GM19372 (cell line): ENCODE measurements around the gene MAGI3.
"Not testable (repeated sequence)": the region's sequence is repeated elsewhere in the genome, so short reads cannot be mapped to it uniquely, and the experiment has no call there.

Experiments
- ATAC-seq: cut with Tn5 transposase; IDR thresholded peaks from one replicate; pipeline ENCODE4 v1.9.1; 2021; ENCODE audit warnings: mild to moderate bottlenecking, low read depth, moderate library complexity; ENCODE audit not compliant: unreplicated experiment

MAGI3 gene

GRCh38 chr1:113438505-113439276 lies 48.4 kb downstream of the MAGI3 start:
- ATAC-seq = no peak

DNA sequence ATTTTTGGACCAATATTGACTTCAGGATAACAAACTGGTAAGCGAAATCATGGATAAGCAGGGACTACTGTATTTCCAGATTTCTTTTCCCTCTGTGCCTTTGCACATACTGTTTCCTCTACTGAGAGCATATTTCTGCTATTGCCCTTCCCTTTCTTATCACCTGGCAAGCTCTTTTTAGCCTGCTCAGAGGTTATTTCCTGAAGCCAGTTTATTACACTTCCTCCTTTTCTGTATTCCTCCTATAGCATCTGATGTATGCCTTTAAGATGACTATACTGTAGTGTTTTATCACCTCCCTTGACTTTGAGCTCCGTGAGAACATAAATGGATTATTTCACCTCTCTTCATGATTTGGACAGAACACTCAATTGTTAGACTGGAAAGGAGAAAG lies 49.0 kb downstream of the MAGI3 start:
- ATAC-seq = no peak

DNA sequence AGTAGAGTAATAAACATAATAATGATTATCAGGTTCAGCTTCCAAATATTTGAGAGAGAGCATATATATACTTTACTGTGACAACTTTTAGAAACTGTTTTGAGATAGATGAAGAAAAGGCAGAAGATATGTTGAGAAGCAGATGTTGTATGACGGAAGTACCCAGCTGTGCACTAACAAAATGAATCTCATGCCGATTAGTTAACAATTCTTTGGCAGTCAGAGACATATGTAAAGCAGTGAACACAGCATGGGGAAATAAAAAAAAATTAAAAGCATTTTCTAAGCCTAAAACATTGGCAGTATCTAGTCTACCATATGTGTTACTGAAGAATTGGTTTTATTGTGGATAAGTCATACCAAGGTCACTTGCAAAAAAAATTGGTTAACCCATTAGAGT lies 51.8 kb downstream of the MAGI3 start:
- no peak for ATAC-seq

DNA sequence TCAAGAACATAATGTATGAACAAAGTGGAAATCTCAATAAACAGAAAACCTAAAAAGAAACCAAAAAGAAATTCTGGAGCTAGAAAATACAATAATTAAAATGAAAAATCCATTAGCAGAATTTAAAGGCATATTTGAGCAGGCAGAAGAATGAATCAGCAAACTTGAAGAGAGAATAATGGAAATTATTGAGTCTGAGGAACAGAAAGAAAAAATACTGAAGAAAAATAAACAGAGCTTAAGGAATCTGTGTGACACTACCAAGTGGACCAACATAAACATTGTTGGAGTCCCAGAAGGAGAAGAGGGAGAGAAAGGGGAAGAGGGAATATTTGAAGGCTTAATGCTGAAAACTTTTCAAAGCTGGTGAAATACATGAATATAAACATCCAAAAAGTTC lies 54.5 kb downstream of the MAGI3 start:
- no peak for ATAC-seq

- no peak for ATAC-seq
These were observed 61.4 kb downstream of the MAGI3 start for GRCh38 chr1:113451710-113452109.

DNA sequence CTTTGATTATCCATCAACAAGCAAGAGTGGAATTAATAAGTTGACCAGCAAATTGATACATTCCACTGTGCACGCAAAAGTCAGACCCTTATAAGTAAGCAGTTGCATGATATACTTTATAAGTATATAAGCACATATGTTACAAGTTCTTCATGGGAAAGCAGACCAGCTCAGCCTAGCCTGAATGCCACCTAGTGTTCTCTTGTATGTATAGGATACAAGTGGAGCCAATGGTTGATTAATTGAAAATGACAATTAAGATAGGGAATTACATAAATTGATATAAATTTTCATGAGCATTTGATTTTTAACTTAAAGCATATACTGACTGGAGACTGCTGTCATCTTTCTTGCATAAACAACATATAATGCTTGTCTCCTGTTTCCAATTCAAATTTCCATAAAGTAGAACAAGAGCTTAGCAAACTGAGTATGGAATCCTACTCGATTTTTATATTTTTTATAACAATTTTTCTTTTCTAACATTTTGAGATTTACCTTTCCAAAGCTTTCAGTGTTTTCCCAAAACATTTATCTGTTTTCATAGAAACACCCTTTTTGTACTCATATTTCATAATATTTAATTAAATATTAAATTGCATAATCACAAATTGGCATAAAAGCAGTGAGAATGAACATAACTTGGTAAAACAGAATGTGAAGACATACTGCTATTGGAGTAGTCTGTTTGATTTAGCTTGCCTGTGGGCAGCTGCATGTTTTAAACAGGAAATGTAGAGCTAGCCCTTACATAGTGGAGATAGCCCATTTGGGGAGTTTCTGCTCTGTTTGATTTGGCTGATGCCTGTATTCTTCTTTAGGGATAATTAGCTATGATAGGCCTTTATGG lies 62.8 kb downstream of the MAGI3 start:
- no peak for ATAC-seq

DNA sequence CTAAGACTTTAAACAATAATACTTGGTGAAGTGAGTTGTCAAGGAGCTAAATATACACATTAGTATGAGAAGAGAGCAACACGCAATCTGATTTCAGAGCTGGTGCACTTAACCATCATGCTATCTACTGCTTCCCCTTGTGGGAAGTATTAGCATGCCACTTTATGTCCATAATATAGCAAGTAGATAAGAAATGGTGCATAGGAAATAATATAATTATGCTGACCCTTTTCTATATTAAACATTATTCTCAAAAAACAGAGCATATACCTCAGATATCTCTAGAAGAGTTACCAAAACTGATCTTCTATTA lies 63.4 kb downstream of the MAGI3 start:
- ATAC-seq = no peak

- ATAC-seq = no peak
These were observed 65.1 kb downstream of the MAGI3 start for GRCh38 chr1:113455374-113455773.

GRCh38 chr1:113456967-113457366 lies 66.7 kb downstream of the MAGI3 start:
- no peak for ATAC-seq

GRCh38 chr1:113459279-113459678 lies 69.0 kb downstream of the MAGI3 start:
- no peak for ATAC-seq

DNA sequence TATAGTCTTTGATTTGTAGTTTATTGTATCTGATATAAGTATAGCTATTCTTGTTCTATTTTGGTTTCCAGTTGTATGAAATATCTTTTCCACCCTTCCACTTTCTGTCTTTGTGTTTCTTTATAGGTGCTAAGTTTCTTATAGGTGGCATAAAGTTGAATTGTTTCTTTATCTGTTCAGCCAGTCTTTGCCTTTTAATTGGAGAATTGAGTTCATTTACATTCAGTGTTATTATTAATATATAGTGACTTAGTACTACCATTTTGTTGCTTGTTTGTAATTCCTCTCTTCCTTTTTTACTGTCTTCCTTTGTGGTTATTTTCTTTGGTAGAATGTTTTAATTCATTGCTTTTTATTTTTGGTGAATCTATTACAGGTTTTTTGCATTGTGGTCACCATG lies 77.7 kb downstream of the MAGI3 start:
- ATAC-seq = no peak

DNA sequence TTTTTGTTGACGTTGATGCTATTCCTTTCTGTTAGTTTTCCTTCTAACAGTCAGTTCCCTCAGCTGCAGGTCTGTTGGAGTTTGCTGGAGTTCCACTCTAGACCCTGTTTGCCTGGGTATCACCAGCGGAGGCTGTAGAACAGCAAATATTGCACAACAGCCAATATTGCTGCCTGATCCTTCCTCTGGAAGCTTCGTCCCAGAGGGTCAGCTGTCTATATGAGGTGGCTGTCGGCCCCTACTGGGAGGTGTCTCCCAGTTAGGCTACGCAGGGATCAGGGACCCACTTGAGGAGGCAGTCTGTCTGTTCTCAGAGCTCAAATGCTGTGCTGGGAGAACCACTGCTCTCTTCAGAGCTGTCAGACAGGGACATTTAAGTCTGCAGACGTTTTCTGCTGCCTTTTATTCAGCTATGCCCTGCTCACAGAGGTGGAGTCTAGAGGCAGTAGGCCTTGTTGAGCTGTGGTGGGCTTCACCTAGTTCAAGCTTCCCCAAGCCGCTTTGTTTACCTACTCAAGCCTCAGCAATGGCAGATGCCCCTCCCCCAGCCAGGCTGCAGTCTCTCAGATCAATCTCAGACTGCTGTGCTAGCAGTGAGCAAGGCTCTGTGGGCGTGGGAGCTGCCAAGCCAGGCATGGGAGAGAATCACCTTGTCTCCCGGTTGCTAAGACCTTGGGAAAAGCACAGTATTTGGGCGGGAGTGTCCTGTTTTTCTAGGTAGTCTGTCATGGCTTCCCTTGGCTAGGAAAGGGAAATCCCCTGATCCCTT lies 88.3 kb downstream of the MAGI3 start:
- not testable (repeated sequence) for ATAC-seq

DNA sequence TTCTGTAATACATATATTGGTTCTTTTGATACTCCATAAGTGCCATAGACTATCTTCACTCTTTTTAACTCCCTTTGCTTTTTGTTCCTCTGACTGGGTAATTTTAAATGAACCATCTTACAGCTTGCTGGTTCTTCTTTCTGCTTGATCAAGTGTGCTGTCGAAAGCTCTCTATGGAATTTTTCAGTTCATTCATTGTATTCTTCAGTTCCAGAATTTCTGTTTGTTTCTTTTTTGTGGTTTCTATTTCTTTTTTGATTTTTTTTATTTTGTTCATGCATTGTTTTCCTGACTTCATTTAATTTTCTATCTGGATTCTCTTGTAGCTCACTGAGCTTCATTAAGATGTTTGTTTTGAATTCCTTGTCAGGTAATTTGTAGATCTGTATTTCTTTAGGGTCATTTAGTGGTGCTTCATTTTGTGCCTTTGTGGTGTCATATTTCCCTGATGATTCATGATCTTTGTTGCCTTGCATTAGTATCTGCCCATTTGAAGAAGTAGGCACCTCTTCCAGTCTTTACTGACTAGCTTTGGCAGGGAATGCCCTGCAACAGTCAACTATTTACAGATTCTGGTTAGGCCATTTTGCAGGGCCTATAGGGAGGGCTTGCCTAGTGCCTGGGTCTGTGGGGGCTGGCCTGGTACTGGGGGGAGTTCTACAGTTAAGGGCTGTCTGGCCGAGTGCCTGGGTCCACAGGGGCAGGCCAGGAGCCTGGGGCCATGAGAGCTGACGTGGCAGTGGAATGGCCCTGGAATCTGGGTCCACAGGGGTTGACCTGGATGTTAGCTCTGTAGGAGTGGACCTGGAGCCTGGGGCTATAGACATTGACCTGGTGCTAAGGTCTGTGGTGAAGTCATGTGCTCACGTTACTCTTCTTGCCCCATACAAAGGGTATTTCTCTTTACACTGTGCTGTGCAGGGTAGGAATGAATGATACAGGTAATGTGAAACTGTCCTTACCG lies 89.7 kb downstream of the MAGI3 start:
- no peak for ATAC-seq

DNA sequence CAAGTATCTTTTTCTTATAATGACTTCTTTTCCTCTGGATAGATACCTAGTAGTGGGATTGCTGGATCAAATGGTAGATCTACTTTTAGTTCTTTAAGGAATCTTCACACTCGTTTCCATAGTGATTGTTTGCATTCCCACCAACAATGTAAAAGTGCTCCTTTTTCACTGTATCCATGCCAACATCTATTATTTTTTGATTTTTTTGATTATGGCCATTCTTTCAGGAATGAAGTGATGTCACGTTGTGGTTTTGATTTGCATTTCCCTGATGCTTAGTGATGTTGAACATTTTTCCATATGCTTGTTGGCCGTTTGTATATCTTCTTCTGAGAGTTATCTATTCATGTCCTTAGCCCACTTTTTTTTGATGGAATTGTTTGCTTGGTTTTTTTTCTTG lies 94.8 kb downstream of the MAGI3 start:
- ATAC-seq = not testable (repeated sequence)

DNA sequence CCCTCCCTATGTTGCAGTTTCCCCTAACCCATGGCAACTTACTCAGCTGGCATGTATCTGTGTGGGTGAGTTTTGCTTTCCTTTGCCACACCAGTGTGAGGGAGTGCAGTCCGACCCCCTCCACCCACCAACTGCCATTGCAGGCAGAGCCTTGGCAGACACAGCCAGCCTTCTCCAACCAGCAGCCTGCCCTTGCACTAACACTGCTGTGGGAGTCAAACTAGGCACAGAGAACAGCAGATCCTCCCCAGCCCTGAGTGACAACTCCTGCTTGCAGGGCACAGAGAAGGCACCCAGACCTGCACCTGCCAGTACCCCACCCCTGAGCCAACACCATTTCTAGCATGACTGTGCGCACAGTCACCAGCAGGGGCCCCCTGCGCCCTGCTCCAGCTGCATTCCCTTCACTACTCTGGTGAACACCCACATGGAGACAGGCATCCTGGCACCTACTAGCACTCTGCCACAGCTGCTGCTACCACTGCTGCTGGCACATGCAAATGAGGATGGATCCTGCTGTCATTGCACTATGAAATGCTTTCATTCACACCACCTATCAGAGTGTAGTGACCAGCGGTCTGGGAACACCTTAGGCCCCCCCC lies 98.4 kb downstream of the MAGI3 start:
- ATAC-seq = no peak

DNA sequence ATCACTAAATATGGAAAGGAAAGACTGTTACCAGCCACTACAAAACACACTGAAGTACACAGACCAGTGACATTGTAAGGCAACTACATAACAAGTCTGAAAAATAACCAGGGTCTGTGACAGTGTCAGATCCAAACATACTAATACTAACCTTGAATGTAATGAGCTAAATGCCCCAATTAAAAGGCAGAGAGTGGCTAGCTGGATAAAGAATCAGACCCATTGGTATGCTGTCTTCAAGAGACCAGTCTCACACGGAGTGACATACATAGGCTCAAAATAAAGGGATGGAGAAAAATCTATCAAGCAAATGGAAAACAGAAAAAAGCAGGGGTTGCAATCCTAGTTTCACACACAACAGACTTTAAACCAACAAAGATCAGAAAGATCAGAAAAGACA lies 100.1 kb downstream of the MAGI3 start:
- ATAC-seq = no peak

DNA sequence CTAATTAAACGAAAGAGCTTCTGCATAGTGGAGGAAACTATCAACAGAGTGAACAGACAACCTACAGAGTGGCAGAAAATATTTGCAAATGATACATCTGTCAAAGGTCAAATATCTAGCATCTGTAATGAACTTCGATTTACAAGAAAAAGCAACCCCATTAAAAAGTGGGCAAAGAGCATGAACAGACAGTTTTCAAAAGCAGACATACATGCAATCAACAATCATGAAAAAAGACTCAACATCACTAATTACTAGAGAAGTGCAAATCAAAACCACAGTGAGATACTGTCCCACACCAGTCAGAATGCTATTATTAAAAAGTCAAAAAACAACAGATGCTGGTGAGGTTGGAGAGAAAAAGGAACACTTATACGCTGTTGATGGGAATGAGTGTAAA lies 103.2 kb downstream of the MAGI3 start:
- no peak for ATAC-seq

DNA sequence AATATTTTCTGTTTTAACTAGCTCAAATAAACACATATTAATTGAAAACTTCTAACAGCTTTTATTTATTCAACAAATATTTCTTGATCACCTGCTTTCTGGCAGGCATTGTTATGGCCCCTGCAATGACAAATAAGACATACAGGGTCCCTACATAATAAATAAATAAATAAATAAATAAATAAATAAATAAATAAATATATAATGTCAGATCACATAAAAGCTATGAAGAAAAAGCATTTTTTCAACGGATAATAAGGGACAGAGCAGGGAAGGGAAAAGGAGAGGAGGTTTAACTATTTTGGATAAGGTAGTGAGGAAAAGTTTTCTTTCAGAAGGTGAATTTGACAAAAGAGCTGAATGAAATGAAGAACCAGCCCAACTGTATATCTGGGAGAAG lies 115.0 kb downstream of the MAGI3 start:
- ATAC-seq = no peak

DNA sequence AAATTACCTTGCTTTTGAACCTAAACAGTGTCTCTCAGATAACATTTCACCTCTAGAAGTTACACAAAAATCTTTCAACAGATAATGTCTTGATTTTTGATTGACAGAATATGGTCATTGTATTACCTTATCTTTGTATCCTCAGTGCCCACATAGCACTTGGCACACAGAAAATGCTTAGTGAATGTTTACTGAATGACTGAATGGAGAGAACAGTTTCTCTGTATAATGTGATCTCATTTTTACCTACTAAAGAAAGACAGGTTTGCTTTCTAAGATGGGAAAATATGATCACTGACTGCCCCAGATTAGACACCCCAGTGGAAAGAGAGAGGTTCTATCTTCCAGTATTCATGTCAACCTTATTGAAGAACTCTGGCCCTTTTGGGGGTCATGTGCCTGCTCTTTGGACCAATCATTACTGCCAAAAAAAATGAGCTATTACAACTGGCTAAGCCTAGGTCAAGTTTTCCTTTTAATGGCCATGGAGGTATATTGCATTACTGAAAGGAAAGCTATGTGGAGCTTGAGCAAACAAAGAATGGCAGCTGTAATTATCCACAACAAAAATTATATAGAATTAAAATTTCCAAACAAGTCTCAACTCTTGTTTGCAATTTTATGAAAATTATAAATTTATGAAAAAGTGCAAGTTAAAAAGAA lies 117.4 kb downstream of the MAGI3 start:
- no peak for ATAC-seq
